SJSA1 (cell line): ENCODE data around the gene CLIP1. TPM values are rescaled to one million over a fixed set of nuclear protein-coding genes. Genes with fewer than 3 reads are reported as not detected.
A peak's percentile ranks its signal among the peaks of the same experiment; 100 is the strongest.
"Not testable (repeated sequence)": the region's sequence is repeated elsewhere in the genome, so short reads cannot be mapped to it uniquely, and the experiment has no call there.

Source experiments
- DNase-seq, 2 experiments: peaks; one replicate each; pipeline ENCODE4 v3.0.0-alpha.2; 2015 to 2020; ENCODE audit warnings: low spot score in 2 of 2, low read depth in 1 of 2
- H3K27ac ChIP-seq: fragments of 250-450 bp; sonication (Bioruptor Pico); 2 replicates; pipeline ENCODE4 v1.5.1; 2020; ENCODE audit warnings: mild to moderate bottlenecking, moderate library complexity
- H3K27me3 ChIP-seq: fragments of 250-450 bp; sonication (Bioruptor Pico); replicated peaks from 2 replicates; pipeline ENCODE4 v1.5.1; 2020; ENCODE audit warnings: mild to moderate bottlenecking, moderate library complexity
- H3K36me3 ChIP-seq: fragments of 250-450 bp; sonication (Bioruptor Pico); 2 replicates; pipeline ENCODE4 v1.5.1; 2020; ENCODE audit warnings: mild to moderate bottlenecking
- H3K4me1 ChIP-seq: fragments of 250-450 bp; sonication (Bioruptor Pico); replicated peaks from 2 replicates; pipeline ENCODE4 v1.6.1; 2021; ENCODE audit warnings: mild to moderate bottlenecking
- H3K4me3 ChIP-seq: fragments of 250-450 bp; sonication (Bioruptor Pico); 2 replicates; pipeline ENCODE4 v1.5.1; 2020; ENCODE audit warnings: mild to moderate bottlenecking
- H3K9me3 ChIP-seq: fragments of 250-450 bp; sonication (Bioruptor Pico); replicated peaks from 2 replicates; pipeline ENCODE4 v1.5.1; 2020; ENCODE audit warnings: mild to moderate bottlenecking
- total RNA-seq: library from RNA; depleted of rRNA; stranded (reverse); fragments of >200 nt; shearing (Covaris generic); gene quantifications from 2 replicates; pipeline ENCODE4 v1.2.3, GENCODE V29; 2014

Gene CLIP1
- total RNA-seq, 1 experiment from 2014 or later = 41.3 TPM

GRCh38 chr12:122368361-122369073 lies 54.0 kb downstream of the CLIP1 start:
- Histone ChIP-seq H3K4me1 (peaks cover 45% of the 10 kb centered on the region), H3K9me3 (no peaks in the 10 kb centered on the region), H3K27ac (peak overlapping the region; percentile 78), H3K27me3 (no peaks in the 10 kb centered on the region), H3K4me3 (no peak overlapping the region), H3K36me3 (peaks cover 35% of the 10 kb centered on the region)
- peak; percentile 71 to 82 for DNase-seq

- peak overlapping the region; percentile 78 for H3K27ac ChIP-seq
- H3K9me3 ChIP-seq, H3K27me3 ChIP-seq, DNase-seq, H3K4me3 ChIP-seq: not testable (repeated sequence)
- H3K4me1 ChIP-seq = peaks cover 45% of the 10 kb centered on the region
- H3K36me3 ChIP-seq = peaks cover 34% of the 10 kb centered on the region
Observed at GRCh38 chr12:122367632-122368031, 54.8 kb downstream of the CLIP1 start.

- Histone ChIP-seq H3K4me3 (no peak overlapping the region), H3K4me1 (peaks cover 45% of the 10 kb centered on the region), H3K27ac (peak overlapping the region; percentile 78), H3K27me3 (no peaks in the 10 kb centered on the region), H3K36me3 (peaks cover 32% of the 10 kb centered on the region), H3K9me3 (no peaks in the 10 kb centered on the region)
- peak; percentile 73 to 86 for DNase-seq
Observed at GRCh38 chr12:122366685-122367475, 55.6 kb downstream of the CLIP1 start.

GRCh38 chr12:122365226-122365625 lies 57.2 kb downstream of the CLIP1 start:
- Histone ChIP-seq H3K36me3 (peaks cover 40% of the 10 kb centered on the region), H3K27ac (peak overlapping the region; percentile 78), H3K4me1 (peaks cover 45% of the 10 kb centered on the region)
- H3K4me3 ChIP-seq, H3K9me3 ChIP-seq, H3K27me3 ChIP-seq: not testable (repeated sequence)
- DNase-seq = peak in 1 of 2 experiments; percentile 9

GRCh38 chr12:122363782-122364181 lies 58.7 kb downstream of the CLIP1 start:
- H3K27me3 ChIP-seq = no peaks in the 10 kb centered on the region
- H3K4me3 ChIP-seq = no peak overlapping the region
- peaks cover 34% of the 10 kb centered on the region for H3K4me1 ChIP-seq
- no peak overlapping the region for H3K27ac ChIP-seq
- H3K36me3 ChIP-seq = peaks cover 43% of the 10 kb centered on the region
- no peaks in the 10 kb centered on the region for H3K9me3 ChIP-seq
- DNase-seq = peak in 1 of 2 experiments; percentile 16

GRCh38 chr12:122362755-122363154 lies 59.7 kb downstream of the CLIP1 start:
- no peak overlapping the region for H3K27ac ChIP-seq
- DNase-seq = no peak
- peaks cover 24% of the 10 kb centered on the region for H3K4me1 ChIP-seq
- no peaks in the 10 kb centered on the region for H3K27me3 ChIP-seq
- H3K4me3 ChIP-seq = no peak overlapping the region
- H3K9me3 ChIP-seq = no peaks in the 10 kb centered on the region
- peaks cover 45% of the 10 kb centered on the region for H3K36me3 ChIP-seq

GRCh38 chr12:122358403-122358802 lies 64.1 kb downstream of the CLIP1 start:
- H3K9me3 ChIP-seq, H3K27me3 ChIP-seq, H3K27ac ChIP-seq, DNase-seq, H3K4me3 ChIP-seq, H3K4me1 ChIP-seq: not testable (repeated sequence)
- peaks cover 63% of the 10 kb centered on the region for H3K36me3 ChIP-seq

- H3K9me3 ChIP-seq, H3K27me3 ChIP-seq, H3K4me3 ChIP-seq, H3K4me1 ChIP-seq, H3K27ac ChIP-seq, DNase-seq: not testable (repeated sequence)
- peaks cover 64% of the 10 kb centered on the region for H3K36me3 ChIP-seq
Observed at GRCh38 chr12:122357536-122357935, 64.9 kb downstream of the CLIP1 start.

- not testable (repeated sequence) for DNase-seq, H3K4me3 ChIP-seq, H3K27me3 ChIP-seq, H3K4me1 ChIP-seq, H3K9me3 ChIP-seq, H3K27ac ChIP-seq
- peaks cover 69% of the 10 kb centered on the region for H3K36me3 ChIP-seq
Observed at GRCh38 chr12:122356991-122357390, 65.5 kb downstream of the CLIP1 start.

GRCh38 chr12:122356192-122356635 lies 66.3 kb downstream of the CLIP1 start:
- no peaks in the 10 kb centered on the region for H3K9me3 ChIP-seq
- H3K4me1 ChIP-seq = no peaks in the 10 kb centered on the region
- no peak overlapping the region for H3K4me3 ChIP-seq
- peaks cover 65% of the 10 kb centered on the region for H3K36me3 ChIP-seq
- DNase-seq = peak in 1 of 2 experiments; percentile 46
- no peaks in the 10 kb centered on the region for H3K27me3 ChIP-seq
- no peak overlapping the region for H3K27ac ChIP-seq

- Histone ChIP-seq H3K36me3 (peaks cover 65% of the 10 kb centered on the region), H3K27ac (no peak overlapping the region), H3K4me1 (no peaks in the 10 kb centered on the region), H3K9me3 (no peaks in the 10 kb centered on the region), H3K27me3 (no peaks in the 10 kb centered on the region), H3K4me3 (no peak overlapping the region)
- no peak for DNase-seq
Observed at GRCh38 chr12:122355706-122356105, 66.8 kb downstream of the CLIP1 start.

- no peak overlapping the region for H3K4me3 ChIP-seq
- H3K36me3 ChIP-seq = peaks cover 67% of the 10 kb centered on the region
- H3K27ac ChIP-seq = no peak overlapping the region
- no peaks in the 10 kb centered on the region for H3K4me1 ChIP-seq
- no peaks in the 10 kb centered on the region for H3K9me3 ChIP-seq
- H3K27me3 ChIP-seq = no peaks in the 10 kb centered on the region
- DNase-seq = no peak
Observed at GRCh38 chr12:122354958-122355641, 67.4 kb downstream of the CLIP1 start.

GRCh38 chr12:122352394-122352793 lies 70.1 kb downstream of the CLIP1 start:
- H3K9me3 ChIP-seq = no peaks in the 10 kb centered on the region
- no peaks in the 10 kb centered on the region for H3K27me3 ChIP-seq
- H3K4me1 ChIP-seq = no peaks in the 10 kb centered on the region
- H3K36me3 ChIP-seq = peaks cover 68% of the 10 kb centered on the region
- no peak overlapping the region for H3K27ac ChIP-seq
- H3K4me3 ChIP-seq = no peak overlapping the region
- no peak for DNase-seq
